ENCODE results near the gene DOCK7.

DNA sequence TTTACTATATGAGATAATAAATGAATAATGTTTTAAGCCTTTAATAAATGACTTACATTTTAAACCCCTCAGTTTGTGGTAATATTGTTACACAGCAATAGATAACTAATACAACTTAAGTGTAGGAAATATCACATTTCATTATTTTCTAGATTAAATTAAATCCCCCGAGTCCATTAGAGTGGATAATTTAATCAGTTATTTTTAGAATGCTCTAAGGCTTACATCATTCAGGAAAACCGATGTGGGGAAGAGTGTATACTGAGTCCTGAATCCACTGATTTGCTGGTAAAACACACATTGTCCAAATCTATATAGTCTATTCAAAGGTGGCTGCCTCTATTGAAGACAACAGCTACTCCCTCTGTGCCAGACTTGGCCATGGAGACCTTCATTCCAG lies 35.7 kb upstream of the DOCK7 start:
- TF ChIP-seq POLR2AphosphoS5 (IDR thresholded peaks at IDR 0.05; ENCODE audit: borderline replicate concordance, low read depth, low read length) (no peak), EZH2 (IDR thresholded peaks at IDR 0.05) (no peak)
